Activated CD4-positive, alpha-beta T cell treated with anti-CD3 and anti-CD28 coated beads for 36 hours (primary cell): ENCODE measurements around the gene CELA2B. TPM values are rescaled to one million over a fixed set of nuclear protein-coding genes. Genes with fewer than 3 reads are reported as not detected.
"Not testable (repeated sequence)": the region's sequence is repeated elsewhere in the genome, so short reads cannot be mapped to it uniquely, and the experiment has no call there.

Experiments used
- ATAC-seq: fragments of 200-7000 bp; cut with Tn5 transposase; one replicate; pipeline ENCODE4 v1.10.0; 2021; ENCODE audit warnings: mild to moderate bottlenecking, moderate library complexity
- CTCF ChIA-PET: fragments of 350-600 bp; sonication (Branson Sonifier 250); formaldehyde crosslinking; loops from one replicate; lab custom pipeline; 2021; ENCODE audit warnings: antibody characterized with exemption; lab: Charles Lee
- POLR2A ChIA-PET: fragments of 350-600 bp; sonication (Branson Sonifier 250); formaldehyde crosslinking; loops from one replicate; lab custom pipeline; 2021; ENCODE audit warnings: antibody characterized with exemption, inconsistent platforms; lab: Charles Lee
- DNase-seq: peaks from one replicate; pipeline ENCODE4 v3.0.0-alpha.2; 2020
- H3K27ac Mint-ChIP-seq: one replicate; pipeline ENCODE4 v1.8.0; 2021; ENCODE audit warnings: mixed read lengths
- H3K27me3 Mint-ChIP-seq: one replicate; pipeline ENCODE4 v1.8.0; 2021; ENCODE audit warnings: mixed read lengths
- H3K36me3 Mint-ChIP-seq: one replicate; pipeline ENCODE4 v1.8.0; 2021; ENCODE audit warnings: low read depth, mixed read lengths
- H3K4me1 Mint-ChIP-seq: one replicate; pipeline ENCODE4 v1.8.0; 2021; ENCODE audit warnings: mixed read lengths
- H3K4me3 Mint-ChIP-seq: one replicate; pipeline ENCODE4 v1.8.0; 2021; ENCODE audit warnings: mild to moderate bottlenecking, moderate library complexity, mixed read lengths
- H3K9me3 Mint-ChIP-seq: one replicate; pipeline ENCODE4 v1.8.0; 2021; ENCODE audit warnings: low read depth, mixed read lengths
- intact Hi-C, 2 experiments: fragments of 100-400 bp; cut with DNase I in 1 of 2; cut with micrococcal nuclease in 1 of 2; formaldehyde crosslinking; loops; one replicate each; pipeline versions ENCODE4 v1.14.2 to v1.15.1; 2022 to 2024; cut with DNase I, micrococcal nuclease
- total RNA-seq, 2 experiments: library from RNA; stranded (reverse); gene quantifications; one replicate each; pipeline ENCODE4 v1.2.3, GENCODE V29; 2021

Gene CELA2B
- total RNA-seq, 2 experiments from 2014 or later, result not detected

GRCh38 chr1:15486844-15487610 is 11.1 kb downstream of the CELA2B start:
- H3K27me3 Mint-ChIP-seq, intact Hi-C loops, DNase-seq, POLR2A ChIA-PET, ATAC-seq, H3K9me3 Mint-ChIP-seq, H3K27ac Mint-ChIP-seq, H3K36me3 Mint-ChIP-seq, H3K4me1 Mint-ChIP-seq, H3K4me3 Mint-ChIP-seq: not testable (repeated sequence)
- CTCF ChIA-PET, result interaction anchor here (1.2 kb wide), 1 partner anchor 13 kb away, joined by 3 read pairs; no protein-coding TSS in a partner anchor

- Mint-ChIP-seq H3K4me3 (no peak overlapping the region), H3K27ac (no peak overlapping the region), H3K9me3 (no peaks in the 10 kb centered on the region), H3K27me3 (no peaks in the 10 kb centered on the region), H3K36me3 (peaks cover 7% of the 10 kb centered on the region), H3K4me1 (no peaks in the 10 kb centered on the region)
- ATAC-seq (no peak), DNase-seq (no peak)
- ChIA-PET POLR2A (no interaction called here), CTCF (interaction anchor here (1.0 to 1.2 kb wide), 2 partner anchors 11 to 13 kb away, joined by 3 read pairs; no protein-coding TSS in a partner anchor)
- intact Hi-C loops, result no loop called here
Observed at GRCh38 chr1:15488371-15488770, 12.5 kb downstream of the CELA2B start.

DNA sequence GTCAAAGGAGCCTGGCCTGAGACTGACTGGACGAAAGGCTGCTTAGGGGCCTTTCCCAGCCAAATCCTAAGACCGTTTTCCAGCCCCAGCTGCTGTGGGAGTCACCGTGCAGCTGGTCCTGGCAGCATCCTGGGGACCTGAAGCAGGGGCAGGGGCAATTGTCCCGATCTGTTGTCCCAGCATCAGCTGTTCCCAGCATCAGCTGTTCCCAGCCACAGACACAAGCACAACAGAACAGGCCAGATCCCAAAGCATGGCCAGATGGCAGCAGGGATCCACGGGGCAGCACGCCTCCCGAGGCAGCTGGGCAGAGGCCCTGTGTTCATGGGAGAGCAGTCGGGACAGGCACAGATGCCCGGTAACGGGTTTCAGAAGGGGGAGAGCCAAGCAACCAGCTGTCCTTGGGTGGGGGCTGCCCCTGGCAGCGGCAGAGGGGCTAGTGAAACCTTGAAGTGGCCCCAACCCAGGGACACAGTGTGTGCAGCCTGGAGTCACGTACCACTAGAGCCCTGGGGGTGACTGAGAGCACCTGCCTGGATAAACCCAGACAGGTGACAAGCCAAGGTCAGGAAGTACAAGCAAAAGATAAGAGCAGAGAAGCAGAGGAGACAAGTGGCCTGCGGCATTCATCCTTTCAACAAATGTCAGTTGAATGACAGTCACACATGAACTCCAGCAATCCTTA is 13.3 kb downstream of the CELA2B start:
- ChIA-PET POLR2A (no interaction called here), CTCF (no interaction called here)
- ATAC-seq (no peak), DNase-seq (no peak)
- Mint-ChIP-seq H3K36me3 (peaks cover 7% of the 10 kb centered on the region), H3K27me3 (no peaks in the 10 kb centered on the region), H3K4me1 (no peaks in the 10 kb centered on the region), H3K27ac (no peak overlapping the region), H3K4me3 (no peak overlapping the region), H3K9me3 (no peaks in the 10 kb centered on the region)
- intact Hi-C loops, result no loop called here

DNA sequence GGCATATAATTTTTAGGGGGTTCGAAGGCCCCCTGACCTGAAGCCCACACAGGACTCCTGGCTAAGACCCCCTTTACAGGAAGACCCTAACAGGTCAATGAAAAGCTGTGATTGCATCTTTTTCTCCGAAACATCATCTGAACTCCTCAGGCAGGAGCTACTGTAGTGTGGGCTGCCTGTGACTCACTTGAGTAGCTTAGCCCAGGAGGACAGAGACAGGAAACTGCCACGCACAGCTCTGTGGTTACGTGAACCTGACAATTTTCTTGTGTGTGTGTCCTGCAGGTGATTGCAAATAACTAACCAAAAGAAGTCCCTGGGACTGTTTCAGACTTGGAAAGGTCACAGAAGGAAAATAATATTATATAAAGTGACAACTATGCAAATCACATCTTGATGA is 15.1 kb downstream of the CELA2B start:
- H3K4me3 Mint-ChIP-seq, H3K9me3 Mint-ChIP-seq, CTCF ChIA-PET, H3K4me1 Mint-ChIP-seq, H3K27me3 Mint-ChIP-seq, intact Hi-C loops, H3K27ac Mint-ChIP-seq, POLR2A ChIA-PET: not testable (repeated sequence)
- ATAC-seq (peak; percentile 71), DNase-seq (peak; percentile 20)
- peaks cover 10% of the 10 kb centered on the region for H3K36me3 Mint-ChIP-seq

DNA sequence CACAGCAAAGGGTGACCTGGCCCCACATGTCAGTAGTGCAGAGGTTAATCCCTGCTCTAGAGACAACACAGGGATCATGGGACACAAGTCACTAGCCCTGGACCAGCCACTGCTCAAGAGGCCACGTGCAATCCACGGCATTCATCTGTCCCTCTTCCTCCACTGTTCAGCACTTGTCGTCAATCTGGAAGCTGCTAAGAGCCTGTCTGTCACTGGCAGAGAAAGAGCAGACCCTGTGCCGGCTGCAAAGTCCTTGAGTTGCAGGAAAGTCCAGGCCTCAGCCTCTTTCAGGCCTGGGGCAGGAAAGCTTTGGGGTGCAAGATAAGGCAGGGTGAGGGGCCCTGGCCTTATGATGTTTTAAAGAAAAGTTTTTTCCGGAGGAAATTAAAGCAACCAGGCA is 16.7 kb downstream of the CELA2B start:
- Mint-ChIP-seq H3K27me3 (no peaks in the 10 kb centered on the region), H3K4me1 (no peaks in the 10 kb centered on the region), H3K27ac (no peak overlapping the region), H3K36me3 (peaks cover 15% of the 10 kb centered on the region), H3K4me3 (no peak overlapping the region), H3K9me3 (no peaks in the 10 kb centered on the region)
- POLR2A ChIA-PET, result no interaction called here
- CTCF ChIA-PET, result no interaction called here
- no peak for DNase-seq
- ATAC-seq, result no peak
- intact Hi-C loops, result no loop called here

DNA sequence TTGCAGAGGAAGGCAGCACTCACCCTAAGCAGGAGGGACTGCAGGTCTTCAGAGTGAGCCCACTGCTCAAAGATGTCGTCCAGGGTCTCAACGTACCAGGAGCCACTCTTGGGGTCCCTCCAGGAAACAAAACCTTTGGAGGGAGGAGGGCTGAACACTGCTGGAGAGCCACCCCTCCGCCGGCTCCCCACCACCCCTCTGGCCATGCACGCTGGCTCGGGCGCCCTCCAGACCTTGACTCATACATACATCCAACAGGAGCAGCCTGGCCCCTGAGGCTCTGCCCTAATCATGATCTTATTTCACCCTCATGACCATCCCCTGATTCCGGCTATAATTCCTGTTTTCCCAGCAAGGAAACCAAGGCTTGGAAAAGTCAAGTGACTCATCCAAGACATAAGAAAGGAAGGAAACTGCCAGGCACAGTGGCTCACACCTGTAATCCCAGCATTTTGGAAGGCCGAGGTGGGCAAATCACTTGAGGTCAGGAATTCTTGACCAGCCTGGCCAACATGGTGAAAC is 18.0 kb downstream of the CELA2B start:
- peaks cover 18% of the 10 kb centered on the region for H3K36me3 Mint-ChIP-seq
- H3K27me3 Mint-ChIP-seq, result no peaks in the 10 kb centered on the region
- no peak for ATAC-seq
- H3K9me3 Mint-ChIP-seq, result no peaks in the 10 kb centered on the region
- H3K4me1 Mint-ChIP-seq, result no peaks in the 10 kb centered on the region
- no peak overlapping the region for H3K4me3 Mint-ChIP-seq
- CTCF ChIA-PET, result no interaction called here
- intact Hi-C loops, result no loop called here
- H3K27ac Mint-ChIP-seq, result no peak overlapping the region
- POLR2A ChIA-PET, result no interaction called here
- DNase-seq, result no peak

DNA sequence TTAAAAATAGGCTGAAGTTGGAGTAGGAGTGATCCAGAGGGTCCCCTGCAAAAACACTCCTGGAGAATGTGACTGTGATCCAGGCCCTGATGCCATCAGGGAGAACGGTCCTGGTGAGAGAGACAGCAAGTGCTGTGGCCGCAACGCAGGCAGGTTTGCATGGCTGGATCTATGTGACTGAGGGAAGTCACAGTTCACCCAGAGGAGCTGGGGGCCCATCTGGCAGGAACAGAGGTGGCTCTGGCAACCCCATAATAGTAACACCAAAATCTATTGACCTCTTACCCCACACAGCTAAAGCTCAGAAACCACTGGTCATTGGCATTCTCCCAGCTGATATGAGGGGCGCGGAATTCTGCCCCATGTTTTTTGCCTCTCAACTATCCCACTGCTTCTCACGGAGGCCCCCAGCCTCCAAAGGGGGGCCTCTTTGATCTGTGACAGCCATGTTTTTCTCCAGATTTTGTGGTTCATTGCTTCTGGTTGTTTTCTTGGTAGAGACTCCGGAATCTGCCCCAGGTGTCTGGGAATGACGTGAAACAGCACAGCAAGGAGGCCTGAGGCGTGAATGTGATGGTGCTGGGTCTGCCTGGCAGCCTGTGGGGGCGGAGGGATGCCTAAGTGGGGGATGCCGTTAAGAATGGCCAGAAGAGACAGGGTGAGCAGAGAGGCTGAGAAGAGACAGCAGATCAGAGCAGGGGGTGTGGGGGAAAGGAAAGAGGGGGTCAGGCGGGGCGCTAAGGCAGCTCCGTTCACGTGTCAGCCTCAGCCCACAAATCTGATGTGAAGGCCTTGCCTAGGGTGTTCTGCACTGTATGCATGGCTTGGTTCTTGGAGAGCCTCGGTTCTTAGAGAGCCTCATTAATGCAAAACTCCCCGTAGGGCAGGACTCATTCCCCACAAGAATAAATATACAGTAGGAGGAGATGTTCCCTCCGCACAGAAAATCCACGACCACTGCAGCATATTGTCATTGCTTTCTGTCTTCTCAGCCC is 24.6 kb downstream of the CELA2B start:
- ChIA-PET POLR2A (no interaction called here), CTCF (interaction anchor here (0.6 to 1.4 kb wide), 8 partner anchors 8 to 262 kb away, joined by 3 to 5 read pairs (median 3); no protein-coding TSS in a partner anchor)
- no peaks in the 10 kb centered on the region for H3K27me3 Mint-ChIP-seq
- no peak for DNase-seq
- intact Hi-C loops, result loop anchor here in 1 of 2 experiments (2.0 kb wide), 1 partner anchor 176 kb away; no protein-coding TSS in a partner anchor
- no peaks in the 10 kb centered on the region for H3K9me3 Mint-ChIP-seq
- no peaks in the 10 kb centered on the region for H3K4me1 Mint-ChIP-seq
- peaks cover 9% of the 10 kb centered on the region for H3K36me3 Mint-ChIP-seq
- no peak for ATAC-seq
- H3K27ac Mint-ChIP-seq, result no peak overlapping the region
- no peak overlapping the region for H3K4me3 Mint-ChIP-seq

GRCh38 chr1:15501208-15502032 is 25.5 kb downstream of the CELA2B start:
- ATAC-seq (peak; percentile 85), DNase-seq (peak; percentile 83)
- no peaks in the 10 kb centered on the region for H3K27me3 Mint-ChIP-seq
- peaks cover 4% of the 10 kb centered on the region for H3K36me3 Mint-ChIP-seq
- no peaks in the 10 kb centered on the region for H3K9me3 Mint-ChIP-seq
- CTCF ChIA-PET, result interaction anchor here (0.7 to 1.0 kb wide), 2 partner anchors 13 to 15 kb away, joined by 3 read pairs; no protein-coding TSS in a partner anchor
- POLR2A ChIA-PET, result no interaction called here
- H3K4me1 Mint-ChIP-seq, result no peaks in the 10 kb centered on the region
- intact Hi-C loops, result loop anchor here in 1 of 2 experiments (2.0 kb wide), 1 partner anchor 177 kb away; no protein-coding TSS in a partner anchor
- no peak overlapping the region for H3K27ac Mint-ChIP-seq
- H3K4me3 Mint-ChIP-seq, result no peak overlapping the region

DNA sequence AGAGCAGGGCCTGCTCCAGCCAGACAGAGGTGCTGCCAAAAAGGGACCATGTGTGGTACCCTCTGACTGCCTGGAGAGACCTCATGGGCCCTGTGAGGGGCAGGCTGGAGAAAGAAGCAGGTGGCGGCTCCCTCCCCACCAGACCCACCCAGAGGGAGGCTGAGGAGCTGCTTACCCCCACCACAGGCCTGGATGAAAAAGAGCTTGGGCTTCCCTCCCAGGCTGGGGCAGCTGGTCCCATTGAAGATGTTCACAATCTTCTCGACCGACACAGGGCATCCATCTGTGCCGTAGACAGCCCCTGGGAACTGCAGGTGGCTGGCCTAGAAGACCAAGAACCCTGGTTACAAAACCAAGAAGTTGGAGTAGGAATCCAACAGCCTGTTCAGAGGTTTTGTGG is 28.5 kb downstream of the CELA2B start:
- Mint-ChIP-seq H3K27ac (no peak overlapping the region), H3K4me3 (no peak overlapping the region), H3K4me1 (no peaks in the 10 kb centered on the region), H3K27me3 (no peaks in the 10 kb centered on the region), H3K9me3 (no peaks in the 10 kb centered on the region), H3K36me3 (no peaks in the 10 kb centered on the region)
- intact Hi-C loops, result no loop called here
- ChIA-PET CTCF (no interaction called here), POLR2A (interaction anchor here (0.6 kb wide), 1 partner anchor 76 kb away, joined by 4 read pairs; no protein-coding TSS in a partner anchor)
- DNase-seq, result no peak
- ATAC-seq, result no peak

GRCh38 chr1:15506831-15507230 is 30.9 kb downstream of the CELA2B start:
- no peak overlapping the region for H3K4me3 Mint-ChIP-seq
- H3K9me3 Mint-ChIP-seq, result no peaks in the 10 kb centered on the region
- ATAC-seq (no peak), DNase-seq (no peak)
- H3K36me3 Mint-ChIP-seq, result no peaks in the 10 kb centered on the region
- intact Hi-C loops, result no loop called here
- peaks cover 2% of the 10 kb centered on the region for H3K4me1 Mint-ChIP-seq
- ChIA-PET POLR2A (no interaction called here), CTCF (no interaction called here)
- H3K27ac Mint-ChIP-seq, result no peak overlapping the region
- H3K27me3 Mint-ChIP-seq, result no peaks in the 10 kb centered on the region
